ENCODE data around the gene BUD13. TPM values are rescaled to one million over a fixed set of nuclear protein-coding genes. Genes with fewer than 3 reads are reported as not detected.

The BUD13 gene
- total RNA-seq, 2 experiments from 2014 or later: 30.3 to 32.7 TPM

- no peaks in the 10 kb centered on the region for H3K9me3 Mint-ChIP-seq
- CTCF ChIA-PET: interaction anchor here (0.7 to 1.7 kb wide), 5 partner anchors 7 to 86 kb away, joined by 3 to 5 read pairs (median 4); partner anchors contain the start of gene APOA5
- peaks cover 28% of the 10 kb centered on the region for H3K36me3 Mint-ChIP-seq
- H3K4me1 Mint-ChIP-seq (ENCODE audit: low read depth): no peaks in the 10 kb centered on the region
- POLR2A ChIA-PET: no interaction called here
- DNase-seq: no peak
- H3K4me3 Mint-ChIP-seq: no peak overlapping the region
- intact Hi-C loops (cut with micrococcal nuclease): no loop called here
- H3K27ac Mint-ChIP-seq: no peak overlapping the region
- H3K27me3 Mint-ChIP-seq: no peaks in the 10 kb centered on the region
These were observed 22.6 kb downstream of the BUD13 start for GRCh38 chr11:116750070-116750718.

GRCh38 chr11:116742104-116742503, 30.7 kb downstream of the BUD13 start:
- no peak for DNase-seq
- intact Hi-C loops (cut with micrococcal nuclease): no loop called here

GRCh38 chr11:116740741-116741140, 32.0 kb downstream of the BUD13 start:
- no peak overlapping the region for H3K4me3 Mint-ChIP-seq
- H3K4me1 Mint-ChIP-seq (ENCODE audit: low read depth): peaks cover 6% of the 10 kb centered on the region
- intact Hi-C loops (cut with micrococcal nuclease): no loop called here
- no peaks in the 10 kb centered on the region for H3K36me3 Mint-ChIP-seq
- H3K27ac Mint-ChIP-seq: no peak overlapping the region
- DNase-seq: no peak
- H3K27me3 Mint-ChIP-seq: no peaks in the 10 kb centered on the region
- CTCF ChIA-PET: interaction anchor here (3.8 kb wide), 1 partner anchor 8 kb away, joined by 28 read pairs; no protein-coding TSS in a partner anchor
- POLR2A ChIA-PET: no interaction called here
- no peaks in the 10 kb centered on the region for H3K9me3 Mint-ChIP-seq

More at GRCh38 chr11:116742104-116742503, 30.7 kb downstream of the BUD13 start:
- Mint-ChIP-seq H3K4me1 (ENCODE audit: low read depth) (peaks cover 6% of the 10 kb centered on the region), H3K36me3 (peaks cover 4% of the 10 kb centered on the region), H3K9me3 (no peaks in the 10 kb centered on the region), H3K4me3 (no peak overlapping the region), H3K27me3 (no peaks in the 10 kb centered on the region), H3K27ac (no peak overlapping the region)
- ChIA-PET POLR2A (no interaction called here), CTCF (interaction anchor here (0.6 to 3.8 kb wide), 6 partner anchors 10 to 404 kb away, joined by 3 to 28 read pairs (median 8); partner anchors contain the start of gene APOA5)

DNA sequence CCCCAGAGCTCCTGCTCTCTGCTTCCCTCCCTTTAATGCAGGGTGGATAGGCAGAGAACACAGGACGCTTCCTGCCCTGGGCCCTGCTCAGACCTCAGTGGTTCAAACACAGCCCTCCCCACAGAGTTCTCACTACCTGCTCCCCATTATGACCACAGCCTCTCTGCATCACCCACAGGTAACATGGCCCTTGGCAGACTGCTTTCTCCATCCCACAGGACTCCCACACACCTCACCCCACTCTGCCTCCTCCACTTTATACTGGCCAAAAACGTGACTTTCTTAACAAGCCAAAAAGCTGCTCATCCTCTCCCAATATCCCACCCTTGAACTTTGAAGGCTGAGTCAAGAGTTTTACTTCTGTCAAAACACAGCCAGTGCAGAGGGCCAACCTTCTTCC, 33.8 kb downstream of the BUD13 start:
- Mint-ChIP-seq H3K27me3 (no peaks in the 10 kb centered on the region), H3K4me3 (no peak overlapping the region), H3K4me1 (ENCODE audit: low read depth) (peaks cover 6% of the 10 kb centered on the region), H3K27ac (no peak overlapping the region), H3K36me3 (no peaks in the 10 kb centered on the region), H3K9me3 (no peaks in the 10 kb centered on the region)
- ChIA-PET CTCF (interaction anchor here (1.4 kb wide), 1 partner anchor 97 kb away, joined by 7 read pairs; no protein-coding TSS in a partner anchor), POLR2A (no interaction called here)
- intact Hi-C loops (cut with micrococcal nuclease): no loop called here
- no peak for DNase-seq

DNA sequence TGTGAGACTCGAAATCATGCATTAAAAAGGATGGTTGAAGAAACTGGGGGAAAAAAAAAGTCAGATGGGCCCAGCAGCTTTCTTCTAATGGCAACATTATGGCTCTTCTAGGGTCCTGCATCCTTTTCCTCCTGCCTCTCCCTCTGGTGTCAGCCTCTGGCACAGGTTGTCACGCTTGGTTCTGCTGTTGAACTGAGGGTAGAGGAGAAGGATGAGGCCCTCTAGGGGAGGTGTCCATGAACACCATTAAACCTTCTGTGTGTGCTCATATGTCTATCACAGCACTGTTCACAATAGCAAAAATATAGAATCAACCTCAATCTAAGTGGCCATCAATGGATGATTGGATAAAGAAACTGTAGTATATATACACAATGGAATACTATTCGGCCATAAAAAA, 36.0 kb downstream of the BUD13 start:
- Mint-ChIP-seq H3K4me1 (ENCODE audit: low read depth) (peaks cover 10% of the 10 kb centered on the region), H3K27ac (no peak overlapping the region), H3K4me3 (no peak overlapping the region), H3K27me3 (no peaks in the 10 kb centered on the region), H3K9me3 (no peaks in the 10 kb centered on the region), H3K36me3 (no peaks in the 10 kb centered on the region)
- CTCF ChIA-PET: interaction anchor here (5.5 kb wide), 1 partner anchor 100 kb away, joined by 45 read pairs; no protein-coding TSS in a partner anchor
- intact Hi-C loops (cut with micrococcal nuclease): no loop called here
- DNase-seq: no peak
- POLR2A ChIA-PET: no interaction called here

DNA sequence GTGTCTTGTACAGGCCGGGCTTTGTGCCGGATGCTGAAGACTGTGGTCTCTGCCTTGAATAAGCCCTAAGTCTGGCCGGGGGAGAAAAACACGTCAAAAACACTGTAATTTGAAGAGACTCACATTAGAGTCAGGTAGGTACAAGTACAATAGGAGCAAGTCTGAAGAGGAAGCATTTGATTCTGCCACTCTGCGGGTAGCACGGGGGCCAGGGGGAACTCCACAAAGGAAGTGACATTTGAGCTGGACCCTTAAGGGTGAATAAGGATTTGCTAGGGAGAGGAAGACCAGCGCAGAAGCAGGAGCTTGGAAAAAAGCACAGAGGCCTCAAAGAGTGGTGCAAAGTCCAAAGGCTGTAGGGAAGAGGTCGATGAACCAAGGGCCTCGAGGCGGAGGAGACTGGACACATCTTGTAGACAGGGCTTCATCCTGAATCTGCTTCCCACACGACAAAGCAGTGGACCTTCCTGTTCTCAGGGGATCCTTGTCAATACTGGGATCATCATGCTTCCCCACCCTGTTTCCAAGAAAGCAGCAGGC, 38.7 kb downstream of the BUD13 start:
- Mint-ChIP-seq H3K27me3 (no peaks in the 10 kb centered on the region), H3K36me3 (no peaks in the 10 kb centered on the region), H3K4me1 (ENCODE audit: low read depth) (peaks cover 10% of the 10 kb centered on the region), H3K27ac (no peak overlapping the region), H3K9me3 (no peaks in the 10 kb centered on the region), H3K4me3 (no peak overlapping the region)
- DNase-seq: no peak
- ChIA-PET POLR2A (no interaction called here), CTCF (interaction anchor here (0.6 to 5.5 kb wide), 9 partner anchors 9 to 437 kb away, joined by 3 to 45 read pairs (median 3); no protein-coding TSS in a partner anchor)
- intact Hi-C loops (cut with micrococcal nuclease): loop anchor here (5.0 kb wide), 1 partner anchor 103 kb away; the partner anchor contains the start of gene APOA1

- intact Hi-C loops (cut with micrococcal nuclease): loop anchor here (5.0 kb wide), 1 partner anchor 104 kb away; the partner anchor contains the start of gene APOA1
- H3K4me3 Mint-ChIP-seq: no peak overlapping the region
- POLR2A ChIA-PET: interaction anchor here (1.0 to 1.2 kb wide), 2 partner anchors 103 to 374 kb away, joined by 3 to 4 read pairs; no protein-coding TSS in a partner anchor
- no peak for DNase-seq
- peaks cover 10% of the 10 kb centered on the region for H3K4me1 Mint-ChIP-seq (ENCODE audit: low read depth)
- CTCF ChIA-PET: interaction anchor here (0.6 to 5.5 kb wide), 19 partner anchors 10 to 494 kb away, joined by 3 to 45 read pairs (median 4); no protein-coding TSS in a partner anchor
- H3K27me3 Mint-ChIP-seq: no peaks in the 10 kb centered on the region
- H3K36me3 Mint-ChIP-seq: no peaks in the 10 kb centered on the region
- no peaks in the 10 kb centered on the region for H3K9me3 Mint-ChIP-seq
- H3K27ac Mint-ChIP-seq: no peak overlapping the region
These were observed 39.6 kb downstream of the BUD13 start for GRCh38 chr11:116733043-116733755.

- no peaks in the 10 kb centered on the region for H3K36me3 Mint-ChIP-seq
- H3K27me3 Mint-ChIP-seq: no peaks in the 10 kb centered on the region
- intact Hi-C loops (cut with micrococcal nuclease): loop anchor here (1.0 to 5.0 kb wide), 2 partner anchors 105 to 374 kb away; partner anchors contain the start of gene APOA1
- no peaks in the 10 kb centered on the region for H3K9me3 Mint-ChIP-seq
- no peak overlapping the region for H3K4me3 Mint-ChIP-seq
- peaks cover 10% of the 10 kb centered on the region for H3K4me1 Mint-ChIP-seq (ENCODE audit: low read depth)
- ChIA-PET POLR2A (interaction anchor here (1.0 to 1.2 kb wide), 2 partner anchors 103 to 374 kb away, joined by 3 to 4 read pairs; no protein-coding TSS in a partner anchor), CTCF (interaction anchor here (0.6 to 5.5 kb wide), 26 partner anchors 9 to 551 kb away, joined by 3 to 45 read pairs (median 4); no protein-coding TSS in a partner anchor)
- H3K27ac Mint-ChIP-seq: no peak overlapping the region
- peak; percentile 73 for DNase-seq
These were observed 40.3 kb downstream of the BUD13 start for GRCh38 chr11:116732271-116733042.

- intact Hi-C loops (cut with micrococcal nuclease): loop anchor here (1.0 to 5.0 kb wide), 2 partner anchors 105 to 374 kb away; partner anchors contain the start of gene APOA1
- Mint-ChIP-seq H3K9me3 (no peaks in the 10 kb centered on the region), H3K4me3 (no peak overlapping the region), H3K27ac (no peak overlapping the region), H3K4me1 (ENCODE audit: low read depth) (peaks cover 10% of the 10 kb centered on the region), H3K36me3 (no peaks in the 10 kb centered on the region), H3K27me3 (no peaks in the 10 kb centered on the region)
- CTCF ChIA-PET: interaction anchor here (0.5 to 5.5 kb wide), 15 partner anchors 11 to 552 kb away, joined by 3 to 45 read pairs (median 4); no protein-coding TSS in a partner anchor
- DNase-seq: no peak
- POLR2A ChIA-PET: no interaction called here
These were observed 41.0 kb downstream of the BUD13 start for GRCh38 chr11:116731821-116732220.

GRCh38 chr11:116731097-116731761, 41.6 kb downstream of the BUD13 start:
- intact Hi-C loops (cut with micrococcal nuclease): loop anchor here (5.0 kb wide), 1 partner anchor 106 kb away; the partner anchor contains the start of gene APOA1

More at GRCh38 chr11:116731097-116731761, 41.6 kb downstream of the BUD13 start:
- ChIA-PET POLR2A (no interaction called here), CTCF (interaction anchor here (0.5 to 5.4 kb wide), 3 partner anchors 12 to 374 kb away, joined by 4 to 35 read pairs (median 28); no protein-coding TSS in a partner anchor)
- Mint-ChIP-seq H3K4me1 (ENCODE audit: low read depth) (peaks cover 10% of the 10 kb centered on the region), H3K9me3 (no peaks in the 10 kb centered on the region), H3K4me3 (no peak overlapping the region), H3K36me3 (no peaks in the 10 kb centered on the region), H3K27ac (no peak overlapping the region), H3K27me3 (no peaks in the 10 kb centered on the region)
- DNase-seq: no peak
